Tibial nerve (tissue), 3 donors: ENCODE data around the gene PES1.

Experiments used
- CTCF ChIP-seq, 5 experiments: fragments of 200-600 bp in 3 of 5; fragments of 450-650 bp in 2 of 5; sonication (generic) in 3 of 5; IDR thresholded peaks; one replicate each; pipeline ENCODE4 v1.5.1; 2016 to 2019; ENCODE audit warnings: antibody characterized with exemption in 5 of 5, mild to moderate bottlenecking in 3 of 5, moderate library complexity in 2 of 5
- POLR2A ChIP-seq, 2 donors: fragments of 450-650 bp; IDR thresholded peaks; one replicate each; pipeline ENCODE4 v1.6.1; 2017; ENCODE audit warnings: antibody characterized with exemption in 2 of 2, mild to moderate bottlenecking in 2 of 2, moderate library complexity in 2 of 2

- TF ChIP-seq POLR2A (IDR thresholded peaks at IDR 0.05) (no peak), CTCF (IDR thresholded peaks at IDR 0.05) (no peak)
These were observed 5.2 kb upstream of the PES1 start for GRCh38 chr22:30596886-30597285.
